ENCODE measurements around the gene PGGHG. TPM values are rescaled to one million over a fixed set of nuclear protein-coding genes. Genes with fewer than 3 reads are reported as not detected.

Gene PGGHG
- polyA plus RNA-seq, 1 donor (not counting 4 experiments of a cell fraction or from before 2014, with no cell fraction given): 4.3 TPM

GRCh38 chr11:293271-293851 is 4.4 kb downstream of the PGGHG start:
- Histone ChIP-seq H3K4me3 (ENCODE audit: control insufficient read depth in 2 of 3, extremely low read depth in 1 of 3, insufficient read depth in 2 of 3, low read depth in 1 of 3, low read length in 3 of 3) (no peak overlapping the region), H3K9me3 (ENCODE audit: control insufficient read depth, low read depth, low read length) (no peaks in the 10 kb centered on the region), H2AFZ (ENCODE audit: control insufficient read depth, low read length) (no peak overlapping the region), H3K79me2 (ENCODE audit: control insufficient read depth, insufficient read depth, low read length) (no peaks in the 10 kb centered on the region), H3K9ac (ENCODE audit: control insufficient read depth, extremely low read depth, insufficient read depth, low read length) (no peak overlapping the region), H3K27me3 (ENCODE audit: control insufficient read depth, extremely low read depth, insufficient read depth, low read length) (peaks cover 15% of the 10 kb centered on the region), H3K27ac (ENCODE audit: control insufficient read depth, insufficient read depth, low read length) (no peak overlapping the region), H3K36me3 (ENCODE audit: control insufficient read depth in 2 of 2, extremely low read depth in 1 of 2, insufficient read depth in 2 of 2, low read length in 2 of 2) (no peaks in the 10 kb centered on the region), H3K9me1 (ENCODE audit: control insufficient read depth, extremely low read depth, insufficient read depth, low read length) (no peaks in the 10 kb centered on the region), H3K4me1 (ENCODE audit: control insufficient read depth, extremely low read depth, insufficient read depth, low read length) (peaks cover 1% of the 10 kb centered on the region), H3K4me2 (ENCODE audit: control insufficient read depth, extremely low read depth, insufficient read depth, low read depth, low read length) (no peak overlapping the region), H4K20me1 (ENCODE audit: control insufficient read depth, extremely low read depth, insufficient read depth, low read length) (no peaks in the 10 kb centered on the region)
- FAIRE-seq (no peak), DNase-seq (ENCODE audit: low read depth, low spot score) (no peak)
- dilution Hi-C loops (cut with MboI; ENCODE audit: extremely low pct_ligation_motif_present, low sequenced_read_pairs): no loop called here
- no peak for TF ChIP-seq CTCF (optimal IDR thresholded peaks at IDR 0.05 in 1 of 3, IDR thresholded peaks at IDR 0.05 in 1 of 3, conservative IDR thresholded peaks at IDR 0.05 in 1 of 3; ENCODE audit: extremely low read depth in 1 of 3, insufficient read depth in 2 of 3, low read length in 3 of 3)
- TF ChIP-seq EZH2 (IDR thresholded peaks at IDR 0.05; ENCODE audit: low read length): no peak

GRCh38 chr11:293852-294661 is 5.1 kb downstream of the PGGHG start:
- no peak for DNase-seq (ENCODE audit: low read depth, low spot score)

More at GRCh38 chr11:293852-294661, 5.1 kb downstream of the PGGHG start:
- peaks cover 11% of the 10 kb centered on the region for H3K27me3 ChIP-seq (ENCODE audit: control insufficient read depth, extremely low read depth, insufficient read depth, low read length)
- no peak overlapping the region for H2AFZ ChIP-seq (ENCODE audit: control insufficient read depth, low read length)
- TF ChIP-seq EZH2 (IDR thresholded peaks at IDR 0.05; ENCODE audit: low read length): no peak
- no peak for TF ChIP-seq CTCF (optimal IDR thresholded peaks at IDR 0.05 in 1 of 3, IDR thresholded peaks at IDR 0.05 in 1 of 3, conservative IDR thresholded peaks at IDR 0.05 in 1 of 3; ENCODE audit: extremely low read depth in 1 of 3, insufficient read depth in 2 of 3, low read length in 3 of 3)
- no peaks in the 10 kb centered on the region for H3K4me1 ChIP-seq (ENCODE audit: control insufficient read depth, extremely low read depth, insufficient read depth, low read length)
- no peak overlapping the region for H3K9ac ChIP-seq (ENCODE audit: control insufficient read depth, extremely low read depth, insufficient read depth, low read length)
- H4K20me1 ChIP-seq (ENCODE audit: control insufficient read depth, extremely low read depth, insufficient read depth, low read length): no peaks in the 10 kb centered on the region
- H3K79me2 ChIP-seq (ENCODE audit: control insufficient read depth, insufficient read depth, low read length): no peaks in the 10 kb centered on the region
- no peak overlapping the region for H3K27ac ChIP-seq (ENCODE audit: control insufficient read depth, insufficient read depth, low read length)
- dilution Hi-C loops (cut with MboI; ENCODE audit: extremely low pct_ligation_motif_present, low sequenced_read_pairs): no loop called here
- no peaks in the 10 kb centered on the region for H3K36me3 ChIP-seq (ENCODE audit: control insufficient read depth in 2 of 2, extremely low read depth in 1 of 2, insufficient read depth in 2 of 2, low read length in 2 of 2)
- H3K4me2 ChIP-seq (ENCODE audit: control insufficient read depth, extremely low read depth, insufficient read depth, low read depth, low read length): no peak overlapping the region
- H3K9me1 ChIP-seq (ENCODE audit: control insufficient read depth, extremely low read depth, insufficient read depth, low read length): no peaks in the 10 kb centered on the region
- no peaks in the 10 kb centered on the region for H3K9me3 ChIP-seq (ENCODE audit: control insufficient read depth, low read depth, low read length)
- no peak overlapping the region for H3K4me3 ChIP-seq (ENCODE audit: control insufficient read depth in 2 of 3, extremely low read depth in 1 of 3, insufficient read depth in 2 of 3, low read depth in 1 of 3, low read length in 3 of 3)
- no peak for FAIRE-seq

Data from keratinocyte (primary cell).